GM12891 (cell line): Measurements from ENCODE around the gene PROB1.

Experiments
- POLR2A ChIP-seq: IDR thresholded peaks from 2 replicates; pipeline ENCODE4 v1.6.1; 2011; ENCODE audit warnings: low read depth, low read length, control low read depth
- POLR2AphosphoS5 ChIP-seq: IDR thresholded peaks from 2 replicates; pipeline ENCODE4 v1.6.1; 2011; ENCODE audit warnings: low read depth, low read length, control low read depth
- POU2F2 ChIP-seq: IDR thresholded peaks from 2 replicates; pipeline ENCODE4 v1.6.1; 2011; ENCODE audit warnings: low read depth, mild to moderate bottlenecking, control low read depth, low read length, moderate library complexity
- TAF1 ChIP-seq: IDR thresholded peaks from 2 replicates; pipeline ENCODE4 v1.6.1; 2011; ENCODE audit warnings: low read depth, low read length, control low read depth

GRCh38 chr5:139343476-139343875 is 51.4 kb downstream of the PROB1 start:
- TF ChIP-seq TAF1 = no peak
- no peak for TF ChIP-seq POLR2AphosphoS5
- TF ChIP-seq POLR2A = no peak
- TF ChIP-seq POU2F2 = no peak
